ENCODE measurements around the gene C19orf33. TPM values are rescaled to one million over a fixed set of nuclear protein-coding genes. Genes with fewer than 3 reads are reported as not detected.

Gene C19orf33
- total and polyA plus RNA-seq, 7 donors: 3.4 to 7.1 (median 3.7) TPM; not detected in 2

- Histone ChIP-seq H3K27me3 (ENCODE audit: insufficient read depth in 3 of 3, low read length in 2 of 3) (no peaks in the 10 kb centered on the region), H3K4me1 (no peaks in the 10 kb centered on the region), H3K36me3 (ENCODE audit: insufficient read depth in 1 of 2, low read depth in 1 of 2) (no peaks in the 10 kb centered on the region), H3K9me3 (no peaks in the 10 kb centered on the region), H3K27ac (no peak overlapping the region), H3K4me3 (no peak overlapping the region)
- WGBS, 3 donors: 43 to 50% (median 43%) methylated on average over 11 of the region's 11 CpGs
- intact Hi-C loops (cut with DNase I): no loop called here
- no peak for TF ChIP-seq CTCF (IDR thresholded peaks at IDR 0.05)
- DNase-seq (no peak), ATAC-seq (no peak)
These were observed 5.0 kb upstream of the C19orf33 start for GRCh38 chr19:38298821-38299680.

- Histone ChIP-seq H3K4me3 (no peak overlapping the region), H3K27me3 (ENCODE audit: insufficient read depth in 3 of 3, low read length in 2 of 3) (no peaks in the 10 kb centered on the region), H3K27ac (no peak overlapping the region), H3K9me3 (no peaks in the 10 kb centered on the region), H3K4me1 (no peaks in the 10 kb centered on the region), H3K36me3 (ENCODE audit: insufficient read depth in 1 of 2, low read depth in 1 of 2) (peaks cover 0 to 40% of the 10 kb centered on the region in 2 donors)
- intact Hi-C loops (cut with DNase I): no loop called here
- TF ChIP-seq CTCF (IDR thresholded peaks at IDR 0.05): no peak
- WGBS, 3 donors: 74 to 79% (median 76%) methylated on average over 23 to 27 of the region's 27 CpGs
- no peak for ATAC-seq
- DNase-seq: no peak
These were observed 358 bp downstream of the C19orf33 start for GRCh38 chr19:38304352-38304865.

GRCh38 chr19:38304866-38305429, 897 bp downstream of the C19orf33 start:
- H3K27ac ChIP-seq: no peak overlapping the region
- H3K4me3 ChIP-seq: no peak overlapping the region
- WGBS, 3 donors: 62 to 73% (median 71%) methylated on average over 21 to 29 of the region's 29 CpGs
- no peaks in the 10 kb centered on the region for H3K9me3 ChIP-seq
- peak in 3 of 4 donors; percentile 15 to 65 (median 36) for ATAC-seq
- intact Hi-C loops (cut with DNase I): no loop called here
- no peak for TF ChIP-seq CTCF (IDR thresholded peaks at IDR 0.05)
- no peak for DNase-seq
- peaks cover 0 to 41% of the 10 kb centered on the region in 2 donors for H3K36me3 ChIP-seq (ENCODE audit: insufficient read depth in 1 of 2, low read depth in 1 of 2)
- H3K27me3 ChIP-seq (ENCODE audit: insufficient read depth in 3 of 3, low read length in 2 of 3): no peaks in the 10 kb centered on the region
- H3K4me1 ChIP-seq: no peaks in the 10 kb centered on the region

- Histone ChIP-seq H3K4me1 (no peaks in the 10 kb centered on the region), H3K4me3 (no peak overlapping the region), H3K27ac (no peak overlapping the region), H3K36me3 (ENCODE audit: insufficient read depth in 1 of 2, low read depth in 1 of 2) (peaks cover 0 to 41% of the 10 kb centered on the region in 2 donors), H3K27me3 (ENCODE audit: insufficient read depth in 3 of 3, low read length in 2 of 3) (no peaks in the 10 kb centered on the region), H3K9me3 (no peaks in the 10 kb centered on the region)
- DNase-seq (no peak), ATAC-seq (no peak)
- no peak for TF ChIP-seq CTCF (IDR thresholded peaks at IDR 0.05)
- intact Hi-C loops (cut with DNase I): no loop called here
- 85 to 92% (median 85%) methylated on average over 3 of the region's 3 CpGs for WGBS, 3 donors
These were observed 2.2 kb downstream of the C19orf33 start for GRCh38 chr19:38306236-38306635.

Data from psoas muscle (tissue), 8 donors.